Glomerular endothelial cell (primary cell): ENCODE measurements around the gene SLC35E1. TPM values are rescaled to one million over a fixed set of nuclear protein-coding genes. Genes with fewer than 3 reads are reported as not detected.

Source experiments
- DNase-seq: peaks from one replicate; pipeline ENCODE4 v3.0.0-alpha.2; 2011; ENCODE audit warnings: low read depth, low spot score; ENCODE audit errors: extremely low read depth
- total RNA-seq: library from RNA; depleted of rRNA; stranded (reverse); fragments of >200 nt; gene quantifications from 2 replicates; pipeline ENCODE4 v1.2.3, GENCODE V29; 2015

Gene SLC35E1
- total RNA-seq, 1 donor from 2014 or later: 45.6 TPM

GRCh38 chr19:16599655-16600346, 27.6 kb upstream of the SLC35E1 start:
- no peak for DNase-seq

GRCh38 chr19:16598848-16599247, 26.6 kb upstream of the SLC35E1 start:
- no peak for DNase-seq

- DNase-seq: no peak
Measured at GRCh38 chr19:16596399-16596798, 24.2 kb upstream of the SLC35E1 start.

GRCh38 chr19:16595097-16595496, 22.9 kb upstream of the SLC35E1 start:
- DNase-seq: no peak

- no peak for DNase-seq
Measured at GRCh38 chr19:16594681-16595091, 22.5 kb upstream of the SLC35E1 start.

GRCh38 chr19:16594131-16594586, 21.9 kb upstream of the SLC35E1 start:
- DNase-seq: no peak

- DNase-seq: no peak
Measured at GRCh38 chr19:16593181-16593580, 21.0 kb upstream of the SLC35E1 start.

- DNase-seq: no peak
Measured at GRCh38 chr19:16591803-16592556, 19.8 kb upstream of the SLC35E1 start.

- no peak for DNase-seq
Measured at GRCh38 chr19:16590876-16591802, 18.9 kb upstream of the SLC35E1 start.

GRCh38 chr19:16589917-16590316, 17.7 kb upstream of the SLC35E1 start:
- DNase-seq: no peak

GRCh38 chr19:16588824-16589577, 16.8 kb upstream of the SLC35E1 start:
- DNase-seq: no peak

- DNase-seq: no peak
Measured at GRCh38 chr19:16587833-16588823, 15.9 kb upstream of the SLC35E1 start.

- no peak for DNase-seq
Measured at GRCh38 chr19:16586991-16587832, 15.0 kb upstream of the SLC35E1 start.

GRCh38 chr19:16586477-16586871, 14.3 kb upstream of the SLC35E1 start:
- DNase-seq: no peak

- no peak for DNase-seq
Measured at GRCh38 chr19:16585808-16586476, 13.7 kb upstream of the SLC35E1 start.

GRCh38 chr19:16585094-16585801, 13.0 kb upstream of the SLC35E1 start:
- DNase-seq: no peak
